Karpas-422 (cell line): Measurements from ENCODE around the gene GRK2. TPM values are rescaled to one million over a fixed set of nuclear protein-coding genes. Genes with fewer than 3 reads are reported as not detected.
A peak's percentile ranks its signal among the peaks of the same experiment; 100 is the strongest.

Source experiments
- DNase-seq: peaks from one replicate; pipeline ENCODE4 v3.0.0-alpha.2; 2015
- H2AFZ ChIP-seq: fragments of 200-600 bp; sonication (generic); 2 replicates; pipeline ENCODE4 v1.6.1; 2014; ENCODE audit warnings: antibody characterized with exemption, low read length, mixed read lengths
- H3K27ac ChIP-seq: fragments of 200-600 bp; sonication (generic); 2 replicates; pipeline ENCODE4 v1.5.1; 2014; ENCODE audit warnings: mild to moderate bottlenecking, low read length, moderate library complexity
- H3K27me3 ChIP-seq: fragments of 200-600 bp; sonication (generic); 2 replicates; pipeline ENCODE4 v1.6.1; 2014; ENCODE audit warnings: low read length, mixed read lengths
- H3K36me3 ChIP-seq: fragments of 200-600 bp; sonication (generic); 2 replicates; pipeline ENCODE4 v1.6.1; 2014; ENCODE audit warnings: low read length, mixed read lengths; ENCODE audit not compliant: insufficient read depth
- H3K4me1 ChIP-seq: fragments of 200-600 bp; sonication (generic); 2 replicates; pipeline ENCODE4 v1.6.1; 2014; ENCODE audit warnings: mild to moderate bottlenecking, low read length, mixed read lengths
- H3K4me2 ChIP-seq: fragments of 200-600 bp; sonication (generic); 2 replicates; pipeline ENCODE4 v1.6.1; 2014; ENCODE audit warnings: low read length, low read depth, mild to moderate bottlenecking; ENCODE audit not compliant: poor library complexity, severe bottlenecking
- H3K4me3 ChIP-seq: fragments of 200-600 bp; sonication (generic); 2 replicates; pipeline ENCODE4 v1.5.1; 2014; ENCODE audit warnings: mild to moderate bottlenecking, antibody characterized with exemption, low read length, mixed read lengths
- H3K79me2 ChIP-seq: fragments of 200-600 bp; sonication (generic); 2 replicates; pipeline ENCODE4 v1.6.1; 2014; ENCODE audit warnings: mild to moderate bottlenecking, low read length, mixed read lengths
- H3K9ac ChIP-seq: fragments of 200-600 bp; sonication (generic); 2 replicates; pipeline ENCODE4 v1.6.0; 2014; ENCODE audit warnings: low read length
- H3K9me2 ChIP-seq: fragments of 200-600 bp; sonication (generic), shearing (Covaris generic); replicated peaks from 2 replicates; pipeline ENCODE4 v1.6.0; 2014; ENCODE audit warnings: mild to moderate bottlenecking, low read length, moderate library complexity; ENCODE audit not compliant: insufficient read depth
- H3K9me3 ChIP-seq: fragments of 300-700, 200-600 bp; sonication (generic); 2 replicates; pipeline ENCODE4 v1.6.1; 2014; ENCODE audit warnings: low read length, mixed read lengths
- H4K20me1 ChIP-seq: fragments of 200-600 bp; sonication (generic); 2 replicates; pipeline ENCODE4 v1.6.1; 2014; ENCODE audit warnings: mild to moderate bottlenecking, antibody characterized with exemption, low read length, low read depth; ENCODE audit not compliant: insufficient read depth
- total RNA-seq: library from RNA; depleted of rRNA; stranded (reverse); fragments of >200 nt; shearing (Covaris generic); gene quantifications from 2 replicates; pipeline ENCODE4 v1.2.3, GENCODE V29; 2014; ENCODE audit warnings: low replicate concordance

The GRK2 gene
- total RNA-seq, 1 experiment from 2014 or later: 94.7 TPM

- Histone ChIP-seq H3K4me1 (peaks cover 41% of the 10 kb centered on the region), H3K27me3 (no peaks in the 10 kb centered on the region), H3K9me2 (no peaks in the 10 kb centered on the region), H3K4me2 (peak overlapping the region; percentile 95), H3K9ac (peak overlapping the region; percentile 61), H3K27ac (peak overlapping the region; percentile 69), H3K79me2 (peaks cover 48% of the 10 kb centered on the region), H3K9me3 (no peaks in the 10 kb centered on the region), H4K20me1 (peaks cover 5% of the 10 kb centered on the region; the same call in 1 of the 2 replicates), H3K36me3 (peaks cover 19% of the 10 kb centered on the region; the same call in 1 of the 2 replicates), H2AFZ (no peak overlapping the region; the same call in 1 of the 2 replicates), H3K4me3 (peak overlapping the region; percentile 66)
- DNase-seq: peak; percentile 49
Observed at GRCh38 chr11:67238894-67239782, 27.1 kb upstream of the GRK2 start.

- Histone ChIP-seq H3K9me2 (no peaks in the 10 kb centered on the region), H3K4me1 (peaks cover 41% of the 10 kb centered on the region), H2AFZ (no peak overlapping the region), H3K4me3 (peak overlapping the region; percentile 82), H3K9me3 (no peaks in the 10 kb centered on the region), H3K27ac (peak overlapping the region; percentile 77), H3K27me3 (no peaks in the 10 kb centered on the region), H3K36me3 (peaks cover 23% of the 10 kb centered on the region; the same call in 1 of the 2 replicates), H3K4me2 (peak overlapping the region; percentile 95), H4K20me1 (peaks cover 5% of the 10 kb centered on the region; the same call in 1 of the 2 replicates), H3K79me2 (peaks cover 46% of the 10 kb centered on the region), H3K9ac (peak overlapping the region; percentile 88)
- DNase-seq: peak; percentile 99
Observed at GRCh38 chr11:67239783-67240575, 26.3 kb upstream of the GRK2 start.

- no peaks in the 10 kb centered on the region for H3K9me3 ChIP-seq
- H3K4me2 ChIP-seq: peak overlapping the region; percentile 95
- H3K36me3 ChIP-seq: peaks cover 31% of the 10 kb centered on the region
- H3K79me2 ChIP-seq: peaks cover 46% of the 10 kb centered on the region
- peaks cover 41% of the 10 kb centered on the region for H3K4me1 ChIP-seq
- H3K27me3 ChIP-seq: no peaks in the 10 kb centered on the region
- peak overlapping the region; percentile 82 for H3K4me3 ChIP-seq
- no peak overlapping the region for H2AFZ ChIP-seq
- H3K9ac ChIP-seq: peak overlapping the region; percentile 88
- no peaks in the 10 kb centered on the region for H3K9me2 ChIP-seq
- H4K20me1 ChIP-seq: peaks cover 5% of the 10 kb centered on the region; the same call in 1 of the 2 replicates
- H3K27ac ChIP-seq: peak overlapping the region; percentile 77
- DNase-seq: peak; percentile 86
Observed at GRCh38 chr11:67240576-67241389, 25.5 kb upstream of the GRK2 start.

GRCh38 chr11:67242548-67242947 lies 23.7 kb upstream of the GRK2 start:
- H4K20me1 ChIP-seq: peaks cover 5% of the 10 kb centered on the region; the same call in 1 of the 2 replicates
- peaks cover 41% of the 10 kb centered on the region for H3K36me3 ChIP-seq
- H3K27ac ChIP-seq: no peak overlapping the region
- no peak overlapping the region for H3K4me3 ChIP-seq
- H2AFZ ChIP-seq: no peak overlapping the region
- H3K79me2 ChIP-seq: peaks cover 44% of the 10 kb centered on the region
- H3K9me3 ChIP-seq: no peaks in the 10 kb centered on the region
- H3K27me3 ChIP-seq: no peaks in the 10 kb centered on the region
- no peak overlapping the region for H3K9ac ChIP-seq
- H3K4me2 ChIP-seq: peak overlapping the region; percentile 95
- no peak for DNase-seq
- no peaks in the 10 kb centered on the region for H3K9me2 ChIP-seq
- H3K4me1 ChIP-seq: peaks cover 33% of the 10 kb centered on the region

GRCh38 chr11:67243051-67243450 lies 23.2 kb upstream of the GRK2 start:
- peaks cover 30% of the 10 kb centered on the region for H3K4me1 ChIP-seq

GRCh38 chr11:67245046-67245445 lies 21.2 kb upstream of the GRK2 start:
- no peak overlapping the region for H3K27ac ChIP-seq
- H3K9ac ChIP-seq: no peak overlapping the region
- no peak overlapping the region for H3K4me3 ChIP-seq
- DNase-seq: no peak
- H3K4me1 ChIP-seq: peaks cover 15% of the 10 kb centered on the region
- H3K9me2 ChIP-seq: no peaks in the 10 kb centered on the region
- no peaks in the 10 kb centered on the region for H3K9me3 ChIP-seq
- H3K4me2 ChIP-seq: no peak overlapping the region
- no peaks in the 10 kb centered on the region for H3K27me3 ChIP-seq
- H4K20me1 ChIP-seq: peaks cover 11% of the 10 kb centered on the region; the same call in 1 of the 2 replicates
- peaks cover 43% of the 10 kb centered on the region for H3K79me2 ChIP-seq
- H2AFZ ChIP-seq: no peak overlapping the region
- peaks cover 64% of the 10 kb centered on the region for H3K36me3 ChIP-seq

More at GRCh38 chr11:67243051-67243450, 23.2 kb upstream of the GRK2 start:
- no peaks in the 10 kb centered on the region for H3K27me3 ChIP-seq
- H3K9me2 ChIP-seq: no peaks in the 10 kb centered on the region
- H2AFZ ChIP-seq: no peak overlapping the region
- peaks cover 44% of the 10 kb centered on the region for H3K79me2 ChIP-seq
- H3K9me3 ChIP-seq: no peaks in the 10 kb centered on the region
- no peak overlapping the region for H3K4me2 ChIP-seq
- no peak overlapping the region for H3K9ac ChIP-seq
- no peak overlapping the region for H3K4me3 ChIP-seq
- H4K20me1 ChIP-seq: peaks cover 10% of the 10 kb centered on the region; the same call in 1 of the 2 replicates
- H3K36me3 ChIP-seq: peaks cover 46% of the 10 kb centered on the region
- H3K27ac ChIP-seq: no peak overlapping the region
- no peak for DNase-seq

GRCh38 chr11:67247946-67248550 lies 18.2 kb upstream of the GRK2 start:
- H3K27ac ChIP-seq: no peak overlapping the region
- H3K4me1 ChIP-seq: peaks cover 2% of the 10 kb centered on the region; the same call in 1 of the 2 replicates
- no peaks in the 10 kb centered on the region for H3K9me2 ChIP-seq
- no peak overlapping the region for H2AFZ ChIP-seq
- H3K79me2 ChIP-seq: peaks cover 14% of the 10 kb centered on the region
- H4K20me1 ChIP-seq: peaks cover 6% of the 10 kb centered on the region; the same call in 1 of the 2 replicates
- no peak overlapping the region for H3K4me3 ChIP-seq
- DNase-seq: no peak
- H3K9ac ChIP-seq: no peak overlapping the region
- H3K36me3 ChIP-seq: peaks cover 65% of the 10 kb centered on the region
- no peaks in the 10 kb centered on the region for H3K9me3 ChIP-seq
- H3K27me3 ChIP-seq: no peaks in the 10 kb centered on the region
- no peak overlapping the region for H3K4me2 ChIP-seq
